ENCODE data around the gene RBM26.

- no peak for TF ChIP-seq CTCF (IDR thresholded peaks at IDR 0.05; ENCODE audit: poor library complexity, severe bottlenecking)
- TF ChIP-seq, protein P1, sequence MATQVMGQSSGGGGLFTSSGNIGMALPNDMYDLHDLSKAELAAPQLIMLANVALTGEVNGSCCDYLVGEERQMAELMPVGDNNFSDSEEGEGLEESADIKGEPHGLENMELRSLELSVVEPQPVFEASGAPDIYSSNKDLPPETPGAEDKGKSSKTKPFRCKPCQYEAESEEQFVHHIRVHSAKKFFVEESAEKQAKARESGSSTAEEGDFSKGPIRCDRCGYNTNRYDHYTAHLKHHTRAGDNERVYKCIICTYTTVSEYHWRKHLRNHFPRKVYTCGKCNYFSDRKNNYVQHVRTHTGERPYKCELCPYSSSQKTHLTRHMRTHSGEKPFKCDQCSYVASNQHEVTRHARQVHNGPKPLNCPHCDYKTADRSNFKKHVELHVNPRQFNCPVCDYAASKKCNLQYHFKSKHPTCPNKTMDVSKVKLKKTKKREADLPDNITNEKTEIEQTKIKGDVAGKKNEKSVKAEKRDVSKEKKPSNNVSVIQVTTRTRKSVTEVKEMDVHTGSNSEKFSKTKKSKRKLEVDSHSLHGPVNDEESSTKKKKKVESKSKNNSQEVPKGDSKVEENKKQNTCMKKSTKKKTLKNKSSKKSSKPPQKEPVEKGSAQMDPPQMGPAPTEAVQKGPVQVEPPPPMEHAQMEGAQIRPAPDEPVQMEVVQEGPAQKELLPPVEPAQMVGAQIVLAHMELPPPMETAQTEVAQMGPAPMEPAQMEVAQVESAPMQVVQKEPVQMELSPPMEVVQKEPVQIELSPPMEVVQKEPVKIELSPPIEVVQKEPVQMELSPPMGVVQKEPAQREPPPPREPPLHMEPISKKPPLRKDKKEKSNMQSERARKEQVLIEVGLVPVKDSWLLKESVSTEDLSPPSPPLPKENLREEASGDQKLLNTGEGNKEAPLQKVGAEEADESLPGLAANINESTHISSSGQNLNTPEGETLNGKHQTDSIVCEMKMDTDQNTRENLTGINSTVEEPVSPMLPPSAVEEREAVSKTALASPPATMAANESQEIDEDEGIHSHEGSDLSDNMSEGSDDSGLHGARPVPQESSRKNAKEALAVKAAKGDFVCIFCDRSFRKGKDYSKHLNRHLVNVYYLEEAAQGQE (IDR thresholded peaks at IDR 0.05; ENCODE audit: borderline replicate concordance): no peak
- TF ChIP-seq POLR2AphosphoS5 (IDR thresholded peaks at IDR 0.05): no peak
- no peak for TF ChIP-seq EZH2 (IDR thresholded peaks at IDR 0.05; ENCODE audit: borderline replicate concordance, insufficient read depth, low read length, poor library complexity, severe bottlenecking)
Measured at GRCh38 chr13:79402679-79403078, 3.4 kb downstream of the RBM26 start.

All from neural cell (in vitro differentiated cells).